IMR-90 (cell line): ENCODE results near the gene IRS2. TPM values are rescaled to one million over a fixed set of nuclear protein-coding genes. Genes with fewer than 3 reads are reported as not detected.

Experiments
- ATAC-seq: fragments of 200-7000 bp; cut with Tn5 transposase; 2 replicates; pipeline ENCODE4 v1.9.1; 2020; ENCODE audit warnings: low read depth, mild to moderate bottlenecking, moderate library complexity
- BruUV-seq: library from RNA; stranded (reverse); fragments of 400-500 nt; replicated peaks from 2 replicates; lab custom pipeline; 2021; lab: Mats Ljungman, UMichigan
- CTCF ChIA-PET: fragments of 300-600 bp; formaldehyde crosslinking; extraction: SDS; loops from one replicate; lab custom pipeline; 2021; ENCODE audit warnings: antibody characterized with exemption; lab: Yijun Ruan, JAX
- POLR2A ChIA-PET: fragments of 300-600 bp; sonication (Branson Sonifier 250); formaldehyde crosslinking; loops from one replicate; lab custom pipeline; 2022; ENCODE audit warnings: antibody characterized with exemption; ENCODE audit not compliant: unreplicated experiment; lab: Charles Lee
- DNase-seq: peaks from one replicate; pipeline ENCODE4 v3.0.0; 2013
- H2AFZ ChIP-seq: replicated peaks from 2 replicates; pipeline ENCODE3; 2013; ENCODE audit warnings: low read length, mild to moderate bottlenecking; ENCODE audit not compliant: poor library complexity
- H2AK5ac ChIP-seq: 2 replicates; pipeline ENCODE4 v1.6.1; 2013; ENCODE audit warnings: low read depth, low read length, inconsistent platforms
- H2AK9ac ChIP-seq: replicated peaks from 2 replicates; pipeline ENCODE3; 2013; ENCODE audit warnings: mild to moderate bottlenecking, low read depth, low read length, moderate library complexity; ENCODE audit not compliant: poor library complexity
- H2BK120ac ChIP-seq: 2 replicates; pipeline ENCODE4 v1.6.1; 2013; ENCODE audit warnings: low read depth, low read length, inconsistent platforms
- H2BK15ac ChIP-seq: 3 replicates; pipeline ENCODE4 v1.6.1; 2013; ENCODE audit warnings: low read depth, low read length, inconsistent platforms
- H2BK20ac ChIP-seq: 2 replicates; pipeline ENCODE4 v1.6.1; 2013; ENCODE audit warnings: low read depth, mild to moderate bottlenecking, inconsistent platforms, low read length, moderate library complexity
- H2BK5ac ChIP-seq: 2 replicates; pipeline ENCODE4 v1.6.1; 2013; ENCODE audit warnings: mild to moderate bottlenecking, low read depth, low read length, inconsistent platforms; ENCODE audit not compliant: poor library complexity, severe bottlenecking
- H3K14ac ChIP-seq: replicated peaks from 2 replicates; pipeline ENCODE4 v1.6.1; 2013; ENCODE audit warnings: low read depth, low read length, inconsistent platforms
- H3K18ac ChIP-seq: 2 replicates; pipeline ENCODE4 v1.6.1; 2013; ENCODE audit warnings: low read depth, low read length, control low read depth
- H3K23ac ChIP-seq: 2 replicates; pipeline ENCODE4 v1.6.1; 2013; ENCODE audit warnings: low read depth, low read length, inconsistent platforms
- H3K27ac ChIP-seq: 2 replicates; pipeline ENCODE4 v1.5.1; 2013; ENCODE audit warnings: mild to moderate bottlenecking, control low read depth, low read length; ENCODE audit not compliant: insufficient read depth
- H3K27me3 ChIP-seq: 2 replicates; pipeline ENCODE4 v1.6.1; 2013; ENCODE audit warnings: low read length; ENCODE audit not compliant: control insufficient read depth, insufficient read depth
- H3K36me3 ChIP-seq: 2 replicates; pipeline ENCODE4 v1.6.1; 2013; ENCODE audit warnings: low read length, mixed read lengths; ENCODE audit not compliant: control insufficient read depth, insufficient read depth
- H3K4ac ChIP-seq: 2 replicates; pipeline ENCODE4 v1.6.1; 2013; ENCODE audit warnings: low read depth, low read length, inconsistent platforms
- H3K4me1 ChIP-seq: 2 replicates; pipeline ENCODE4 v1.6.1; 2013; ENCODE audit warnings: low read length, mixed read lengths; ENCODE audit not compliant: control insufficient read depth, insufficient read depth
- H3K4me2 ChIP-seq: 2 replicates; pipeline ENCODE4 v1.6.1; 2013; ENCODE audit warnings: low read depth, mild to moderate bottlenecking, control low read depth, low read length, moderate library complexity
- H3K4me3 ChIP-seq: 2 replicates; pipeline ENCODE4 v1.5.1; 2013; ENCODE audit warnings: low read depth, mild to moderate bottlenecking, control low read depth, low read length, moderate library complexity; ENCODE audit not compliant: insufficient read depth
- H3K56ac ChIP-seq: 2 replicates; pipeline ENCODE4 v1.6.1; 2013; ENCODE audit warnings: low read length, inconsistent platforms; ENCODE audit not compliant: insufficient read depth; ENCODE audit errors: extremely low read depth
- H3K79me1 ChIP-seq, 2 experiments: 2 replicates each; pipeline ENCODE4 v1.6.1; 2013; ENCODE audit warnings: low read length in 2 of 2, inconsistent platforms in 1 of 2, low read depth in 1 of 2
- H3K9ac ChIP-seq: 2 replicates; pipeline ENCODE4 v1.6.1; 2013; ENCODE audit warnings: low read depth, low read length, control low read depth
- H3K9me1 ChIP-seq: 2 replicates; pipeline ENCODE4 v1.6.1; 2013; ENCODE audit warnings: low read length, inconsistent platforms; ENCODE audit not compliant: insufficient read depth
- H3K9me3 ChIP-seq: 2 replicates; pipeline ENCODE4 v1.6.1; 2013; ENCODE audit warnings: low read length; ENCODE audit not compliant: control insufficient read depth, insufficient read depth
- H4K20me1 ChIP-seq: 2 replicates; pipeline ENCODE4 v1.6.1; 2013; ENCODE audit warnings: low read length, inconsistent platforms; ENCODE audit not compliant: insufficient read depth
- H4K5ac ChIP-seq: 2 replicates; pipeline ENCODE4 v1.6.1; 2013; ENCODE audit warnings: mild to moderate bottlenecking, low read depth, low read length, control low read depth
- H4K8ac ChIP-seq, 2 experiments: 2 replicates each; pipeline ENCODE4 v1.6.1; 2013; ENCODE audit warnings: low read depth in 2 of 2, low read length in 2 of 2, control low read depth in 1 of 2, inconsistent platforms in 1 of 2
- H4K91ac ChIP-seq: 2 replicates; pipeline ENCODE4 v1.6.1; 2013; ENCODE audit warnings: low read depth, low read length, inconsistent platforms; ENCODE audit not compliant: insufficient read depth
- BHLHE40 ChIP-seq: fragments of 150-350 bp; IDR thresholded peaks from 2 replicates; pipeline ENCODE4 v1.6.1; 2016; ENCODE audit warnings: mild to moderate bottlenecking, low read depth, low read length
- CEBPB ChIP-seq: IDR thresholded peaks from 2 replicates; pipeline ENCODE4 v1.6.1; 2012; ENCODE audit warnings: low read depth, low read length, improper control_type of control experiment
- CHD1 ChIP-seq: IDR thresholded peaks from 2 replicates; pipeline ENCODE4 v1.6.1; 2012; ENCODE audit warnings: low read depth, low read length, improper control_type of control experiment
- ELK1 ChIP-seq: fragments of 150-350 bp; IDR thresholded peaks from 2 replicates; pipeline ENCODE4 v1.6.1; 2016; ENCODE audit warnings: low read depth, mild to moderate bottlenecking, low read length, moderate library complexity, borderline replicate concordance
- FOS ChIP-seq: fragments of 150-350 bp; IDR thresholded peaks from 2 replicates; pipeline ENCODE4 v1.6.1; 2016; ENCODE audit warnings: low read depth, low read length
- MAFK ChIP-seq: IDR thresholded peaks from 2 replicates; pipeline ENCODE4 v1.6.1; 2012; ENCODE audit warnings: low read depth, low read length, improper control_type of control experiment
- MXI1 ChIP-seq: IDR thresholded peaks from 2 replicates; pipeline ENCODE4 v1.6.1; 2012; ENCODE audit warnings: low read depth, mild to moderate bottlenecking, low read length, moderate library complexity, borderline replicate concordance
- NFE2L2 ChIP-seq: fragments of 150-350 bp; IDR thresholded peaks from 2 replicates; pipeline ENCODE4 v1.6.1; 2016; ENCODE audit warnings: low read depth, mild to moderate bottlenecking, low read length
- POLR2A ChIP-seq: IDR thresholded peaks from 2 replicates; pipeline ENCODE4 v1.6.1; 2012; ENCODE audit warnings: mild to moderate bottlenecking, low read depth, low read length
- RAD21 ChIP-seq: IDR thresholded peaks from 2 replicates; pipeline ENCODE4 v1.6.1; 2012; ENCODE audit warnings: low read length, improper control_type of control experiment
- RCOR1 ChIP-seq: IDR thresholded peaks from 2 replicates; pipeline ENCODE4 v1.6.1; 2012; ENCODE audit warnings: mild to moderate bottlenecking, low read length, improper control_type of control experiment; ENCODE audit not compliant: insufficient replicate concordance
- RFX5 ChIP-seq: IDR thresholded peaks from 2 replicates; pipeline ENCODE4 v1.8.0; 2012; ENCODE audit warnings: low read depth, mild to moderate bottlenecking, low read length, moderate library complexity
- SMC3 ChIP-seq: fragments of 150-350 bp; IDR thresholded peaks from 2 replicates; pipeline ENCODE4 v1.6.1; 2016; ENCODE audit warnings: low read depth, mild to moderate bottlenecking, antibody characterized with exemption, low read length, moderate library complexity
- WGBS, 2 experiments: methylation state at CpG; one replicate each; pipeline versions ENCODE4 v1.1.5 to v1.1.7; 2013; ENCODE audit warnings: missing lambda C conversion rate in 2 of 2; ENCODE audit not compliant: insufficient read length in 1 of 2; ENCODE audit errors: extremely low coverage in 2 of 2; 5-methylcytosine and 5-hydroxymethylcytosine counted together
- dilution Hi-C: fragments of 300-500 bp; cut with HindIII; formaldehyde crosslinking; loops from one replicate; pipeline ENCODE4 v1.14.3; 2018; ENCODE audit warnings: low sequenced_read_pairs; ENCODE audit not compliant: unreplicated experiment
- in situ Hi-C: fragments of 300-500 bp; cut with MboI; formaldehyde crosslinking; loops from 3 replicates; pipeline ENCODE4 v1.14.3; 2019; ENCODE audit warnings: low sequenced_read_pairs, inconsistent platforms, mixed read lengths
- intact Hi-C: fragments of 100-400 bp; cut with micrococcal nuclease; formaldehyde crosslinking; loops from 2 replicates; pipeline ENCODE4 v1.10.0; 2022
- polyA plus RNA-seq, 3 experiments: library from polyadenylated mRNA; depleted of rRNA; stranded (reverse); fragments of >200 nt; gene quantifications; 2 replicates each; pipeline ENCODE4 v1.2.3, GENCODE V29; 2012; ENCODE audit warnings: low replicate concordance in 1 of 3
- total RNA-seq: library from RNA; depleted of rRNA; stranded (reverse); fragments of >200 nt; gene quantifications from 2 replicates; pipeline ENCODE4 v1.2.3, GENCODE V29; 2012
- TF ChIP-seq, protein P1 (sequence below): conservative IDR thresholded peaks from 2 replicates; pipeline ENCODE4 v1.5.1; 2012; ENCODE audit warnings: mild to moderate bottlenecking, low read depth, low read length, improper control_type of control experiment
- TF ChIP-seq, protein P2 (sequence below): fragments of 150-350 bp; IDR thresholded peaks from 2 replicates; pipeline ENCODE4 v1.6.1; 2017; ENCODE audit warnings: mild to moderate bottlenecking, antibody characterized with exemption, low read length, low read depth

The IRS2 gene
- total and polyA plus RNA-seq, 2 of the 4 experiments (the other 2 are of a cell fraction) = 0.36 to 1.4 TPM

GRCh38 chr13:109738298-109738746, 48.1 kb downstream of the IRS2 start:
- Histone ChIP-seq H3K4me3 (no peak overlapping the region), H3K9me1 (no peaks in the 10 kb centered on the region), H4K8ac (no peak overlapping the region), H2AK9ac (no peak overlapping the region), H2BK20ac (no peak overlapping the region), H3K36me3 (no peaks in the 10 kb centered on the region), H3K4me1 (no peaks in the 10 kb centered on the region), H3K18ac (no peak overlapping the region), H3K79me1 (no peaks in the 10 kb centered on the region), H4K5ac (no peak overlapping the region), H3K56ac (no peak overlapping the region), H3K9ac (no peak overlapping the region), H2BK120ac (no peak overlapping the region), H4K20me1 (no peaks in the 10 kb centered on the region), H2BK15ac (no peak overlapping the region), H3K23ac (no peak overlapping the region), H2AFZ (no peak overlapping the region), H3K27me3 (peaks cover 18% of the 10 kb centered on the region), H3K4me2 (no peak overlapping the region), H4K91ac (no peak overlapping the region), H3K27ac (no peak overlapping the region), H2AK5ac (no peak overlapping the region), H3K4ac (no peak overlapping the region), H3K14ac (no peak overlapping the region), H2BK5ac (no peak overlapping the region), H3K9me3 (no peaks in the 10 kb centered on the region)
- POLR2A ChIA-PET = no interaction called here
- in situ Hi-C loops = no loop called here
- 100% methylated on average over 1 of the region's 14 CpGs; no CpG with 5 or more reads in 1 of the 2 experiments for WGBS, 2 experiments
- dilution Hi-C loops = no loop called here
- CTCF ChIA-PET = no interaction called here
- TF ChIP-seq BHLHE40 (no peak), ELK1 (no peak), RFX5 (no peak), MAFK (no peak), SMC3 (no peak), RCOR1 (no peak), RAD21 (no peak), NFE2L2 (no peak), CHD1 (no peak), CEBPB (no peak), POLR2A (no peak), FOS (no peak), MXI1 (no peak)
- TF ChIP-seq, protein P1, sequence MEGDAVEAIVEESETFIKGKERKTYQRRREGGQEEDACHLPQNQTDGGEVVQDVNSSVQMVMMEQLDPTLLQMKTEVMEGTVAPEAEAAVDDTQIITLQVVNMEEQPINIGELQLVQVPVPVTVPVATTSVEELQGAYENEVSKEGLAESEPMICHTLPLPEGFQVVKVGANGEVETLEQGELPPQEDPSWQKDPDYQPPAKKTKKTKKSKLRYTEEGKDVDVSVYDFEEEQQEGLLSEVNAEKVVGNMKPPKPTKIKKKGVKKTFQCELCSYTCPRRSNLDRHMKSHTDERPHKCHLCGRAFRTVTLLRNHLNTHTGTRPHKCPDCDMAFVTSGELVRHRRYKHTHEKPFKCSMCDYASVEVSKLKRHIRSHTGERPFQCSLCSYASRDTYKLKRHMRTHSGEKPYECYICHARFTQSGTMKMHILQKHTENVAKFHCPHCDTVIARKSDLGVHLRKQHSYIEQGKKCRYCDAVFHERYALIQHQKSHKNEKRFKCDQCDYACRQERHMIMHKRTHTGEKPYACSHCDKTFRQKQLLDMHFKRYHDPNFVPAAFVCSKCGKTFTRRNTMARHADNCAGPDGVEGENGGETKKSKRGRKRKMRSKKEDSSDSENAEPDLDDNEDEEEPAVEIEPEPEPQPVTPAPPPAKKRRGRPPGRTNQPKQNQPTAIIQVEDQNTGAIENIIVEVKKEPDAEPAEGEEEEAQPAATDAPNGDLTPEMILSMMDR = no peak
- TF ChIP-seq, protein P2, sequence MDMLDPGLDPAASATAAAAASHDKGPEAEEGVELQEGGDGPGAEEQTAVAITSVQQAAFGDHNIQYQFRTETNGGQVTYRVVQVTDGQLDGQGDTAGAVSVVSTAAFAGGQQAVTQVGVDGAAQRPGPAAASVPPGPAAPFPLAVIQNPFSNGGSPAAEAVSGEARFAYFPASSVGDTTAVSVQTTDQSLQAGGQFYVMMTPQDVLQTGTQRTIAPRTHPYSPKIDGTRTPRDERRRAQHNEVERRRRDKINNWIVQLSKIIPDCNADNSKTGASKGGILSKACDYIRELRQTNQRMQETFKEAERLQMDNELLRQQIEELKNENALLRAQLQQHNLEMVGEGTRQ = no peak
- no TSS peak for BruUV-seq
- intact Hi-C loops = no loop called here
- no peak for DNase-seq
- ATAC-seq = no peak
